ENCODE results near the gene KLHDC1.

DNA sequence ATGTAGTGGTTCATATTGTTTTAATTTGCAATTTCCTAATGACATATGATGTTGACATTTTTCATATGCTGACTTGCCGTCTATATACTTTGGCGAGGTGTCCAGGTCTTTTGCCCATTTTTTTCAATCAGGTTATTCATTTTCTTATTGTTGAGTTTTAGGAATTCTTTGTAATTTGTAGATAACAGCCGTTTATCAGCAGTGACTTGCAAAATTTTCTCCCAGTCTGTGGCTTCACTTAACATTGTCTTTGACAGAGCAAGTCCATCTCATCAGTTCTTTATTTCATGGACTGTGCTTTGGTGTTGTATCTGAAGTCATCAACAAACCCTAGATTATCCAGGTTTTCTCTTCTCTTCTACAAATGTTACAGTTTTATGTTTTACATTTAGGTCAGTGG lies 62.5 kb downstream of the KLHDC1 start:
- no peak for TF ChIP-seq CTCF (IDR thresholded peaks at IDR 0.05; ENCODE audit: borderline replicate concordance, extremely low read depth, low read length, poor library complexity, severe bottlenecking)
- TF ChIP-seq EZH2 (IDR thresholded peaks at IDR 0.05; ENCODE audit: borderline replicate concordance, low read depth, low read length, severe bottlenecking) = no peak
